MV-4-11 (cell line): ENCODE measurements around the gene SSH2.
"Not testable (repeated sequence)": the region's sequence is repeated elsewhere in the genome, so short reads cannot be mapped to it uniquely, and the experiment has no call there.

ENCODE experiments used
- DNase-seq: peaks from one replicate; lab custom pipeline; 2025; lab: John Stamatoyannopoulos, UW

Gene SSH2

DNA sequence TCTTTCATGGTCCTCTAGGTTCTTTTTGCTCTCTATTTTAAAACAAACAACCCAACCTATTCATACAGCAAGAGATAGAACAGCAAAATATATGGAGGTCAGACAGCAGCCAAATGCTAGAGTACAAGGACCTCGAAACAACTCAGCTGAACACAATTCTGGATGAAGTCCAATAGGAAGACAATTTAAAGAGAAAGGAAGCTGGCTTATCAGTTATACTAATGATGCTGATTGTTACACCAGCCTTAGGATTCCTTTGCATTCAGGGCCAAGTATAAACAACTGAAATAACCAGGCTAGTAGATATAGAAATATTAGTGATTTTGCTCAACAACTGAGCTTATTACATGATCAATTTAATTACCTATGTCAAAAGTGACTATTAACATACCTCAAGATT lies 2.5 kb downstream of the SSH2 start:
- DNase-seq = no peak

DNA sequence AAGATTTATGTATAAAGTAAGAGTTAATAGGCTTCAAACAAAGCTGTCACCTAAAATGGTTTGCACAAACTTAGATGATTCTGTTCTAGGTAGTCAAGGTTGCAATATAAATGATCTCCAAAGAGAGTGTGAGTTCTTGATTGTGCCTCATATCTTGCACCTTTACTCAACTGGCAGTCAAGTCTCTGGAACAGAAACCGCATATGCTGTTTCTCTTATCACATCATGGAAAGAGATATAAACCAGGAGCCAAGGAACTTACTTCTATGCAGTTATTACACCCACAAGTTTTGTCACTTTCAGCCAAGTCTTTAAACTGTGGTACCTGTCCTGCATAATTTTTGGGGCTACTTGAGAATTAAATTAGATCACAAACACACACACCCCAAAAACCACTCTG lies 5.2 kb downstream of the SSH2 start:
- DNase-seq = no peak

- DNase-seq = peak; percentile 64
Observed at GRCh38 chr17:29918922-29919856, 10.8 kb downstream of the SSH2 start.

DNA sequence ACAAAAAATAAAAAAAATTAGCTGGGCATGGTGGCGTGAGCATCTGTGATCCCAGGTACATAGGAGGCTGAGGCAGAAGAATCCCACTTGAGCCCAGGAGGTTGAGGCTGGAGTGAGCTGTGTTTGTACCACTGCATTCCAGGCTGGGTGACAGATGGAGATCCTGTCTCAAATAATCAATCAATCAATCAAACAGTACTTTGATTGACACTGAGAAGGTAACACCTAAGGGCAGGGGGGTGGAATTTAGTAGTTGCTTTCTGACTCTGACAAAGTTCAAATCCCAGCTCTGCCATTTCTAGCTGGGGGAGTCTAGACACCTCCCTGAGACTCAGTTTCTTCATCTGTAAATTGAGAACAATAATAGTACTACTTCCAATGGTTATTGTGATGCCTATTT lies 12.0 kb downstream of the SSH2 start:
- DNase-seq = no peak

- DNase-seq = no peak
Observed at GRCh38 chr17:29914819-29915537, 15.1 kb downstream of the SSH2 start.

DNA sequence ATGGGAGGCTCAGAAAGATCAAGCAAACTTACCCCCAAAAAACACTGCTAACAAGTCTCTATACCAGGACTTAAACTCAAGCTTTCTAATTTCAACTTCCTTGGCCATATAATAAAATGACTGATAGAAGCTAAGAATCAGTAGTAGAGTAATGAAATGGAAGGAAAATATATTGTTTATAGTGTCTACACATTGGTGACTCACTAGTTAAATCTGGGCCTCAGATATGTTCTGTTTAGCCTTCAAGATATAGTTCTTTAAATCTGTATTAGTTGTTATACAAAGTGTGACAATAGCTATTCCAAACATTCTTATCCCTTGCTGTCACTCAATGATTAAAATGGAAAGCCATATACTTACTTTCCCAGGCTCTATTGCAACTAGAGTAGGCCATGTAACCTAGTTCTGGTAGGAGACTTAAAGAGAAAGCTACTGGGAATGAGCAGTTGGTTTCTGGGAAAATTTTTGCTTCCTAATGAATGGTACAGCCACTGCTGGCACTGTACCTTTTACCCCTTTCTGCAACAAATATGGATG lies 18.3 kb downstream of the SSH2 start:
- no peak for DNase-seq

- no peak for DNase-seq
Observed at GRCh38 chr17:29909236-29910003, 20.6 kb downstream of the SSH2 start.

GRCh38 chr17:29906969-29907368 lies 23.1 kb downstream of the SSH2 start:
- DNase-seq = no peak

GRCh38 chr17:29905879-29906167 lies 24.2 kb downstream of the SSH2 start:
- no peak for DNase-seq

- DNase-seq = no peak
Observed at GRCh38 chr17:29905086-29905878, 24.7 kb downstream of the SSH2 start.

DNA sequence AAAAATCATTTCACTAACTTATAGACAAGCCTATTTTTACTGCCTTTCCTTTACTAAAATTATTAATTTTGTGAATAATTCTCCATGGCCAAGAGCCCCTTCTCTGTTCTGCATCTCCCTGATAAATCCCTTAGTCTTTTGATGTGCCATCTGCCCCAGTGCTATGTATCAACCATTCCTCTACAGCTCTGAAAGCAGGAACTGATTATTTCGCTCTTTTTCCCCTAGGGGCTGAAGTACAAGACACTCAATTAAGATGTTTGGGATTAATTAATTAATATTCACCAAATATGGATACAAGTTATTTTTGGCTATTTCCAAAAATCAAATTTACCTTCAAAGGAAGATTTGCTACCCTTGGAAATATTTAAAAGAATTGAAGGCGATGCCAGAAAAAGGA lies 26.6 kb downstream of the SSH2 start:
- DNase-seq = no peak

- DNase-seq = not testable (repeated sequence)
Observed at GRCh38 chr17:29897136-29897535, 32.9 kb downstream of the SSH2 start.

- DNase-seq = no peak
Observed at GRCh38 chr17:29892201-29892600, 37.8 kb downstream of the SSH2 start.

GRCh38 chr17:29891131-29891530 lies 38.9 kb downstream of the SSH2 start:
- DNase-seq = peak; percentile 13

DNA sequence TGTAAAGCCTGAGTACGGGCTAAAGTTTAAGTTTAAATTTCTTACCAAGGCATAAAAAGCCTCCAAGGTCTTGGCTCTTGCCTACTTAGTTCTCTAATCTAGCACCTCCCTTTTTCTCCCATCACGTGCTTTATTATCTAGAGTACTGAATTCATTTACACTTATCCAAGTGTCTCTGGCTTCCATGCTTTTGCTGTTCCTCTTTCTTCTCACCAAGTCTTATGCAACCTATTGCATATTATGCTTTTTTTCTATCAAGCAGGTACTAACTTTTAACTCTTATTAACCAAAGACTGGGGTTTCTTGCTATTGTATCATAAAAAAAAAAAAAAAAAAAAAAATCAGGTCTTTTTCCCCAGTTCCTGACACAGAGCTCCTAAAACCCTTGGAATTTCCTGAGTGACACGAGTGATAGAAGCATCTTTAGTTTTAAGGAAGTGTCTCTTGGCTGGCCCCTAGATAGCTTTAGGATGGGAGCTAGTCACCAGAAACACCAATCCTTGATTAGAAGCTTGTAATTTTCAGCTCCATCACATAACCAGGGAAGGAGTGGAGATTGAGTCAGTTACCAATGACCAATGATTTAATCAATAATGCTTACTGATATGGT lies 44.9 kb downstream of the SSH2 start:
- peak; percentile 86 for DNase-seq

GRCh38 chr17:29883497-29883896 lies 46.5 kb downstream of the SSH2 start:
- DNase-seq = no peak

- DNase-seq = no peak
Observed at GRCh38 chr17:29881256-29881655, 48.8 kb downstream of the SSH2 start.

DNA sequence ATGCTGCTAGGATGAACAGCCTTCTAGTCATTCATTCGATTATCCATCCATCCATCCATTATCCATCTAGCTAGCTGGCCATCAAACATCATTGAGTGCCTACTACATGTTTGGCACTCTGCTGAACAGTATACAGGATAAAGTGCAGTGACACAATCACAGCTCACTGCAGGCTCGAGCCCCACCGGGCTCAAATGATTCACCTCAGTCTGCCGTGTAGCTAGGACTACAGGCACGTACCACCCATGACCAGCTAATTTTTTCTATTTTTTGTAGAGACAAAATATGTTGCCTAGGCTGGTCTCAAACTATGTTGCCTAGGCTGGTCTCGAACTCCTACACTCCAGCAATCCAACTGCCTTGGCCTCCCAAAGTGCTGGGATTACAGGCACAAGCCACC lies 50.0 kb downstream of the SSH2 start:
- no peak for DNase-seq

GRCh38 chr17:29874931-29875596 lies 55.0 kb downstream of the SSH2 start:
- DNase-seq = no peak

- peak; percentile 26 for DNase-seq
Observed at GRCh38 chr17:29874358-29874757, 55.7 kb downstream of the SSH2 start.

DNA sequence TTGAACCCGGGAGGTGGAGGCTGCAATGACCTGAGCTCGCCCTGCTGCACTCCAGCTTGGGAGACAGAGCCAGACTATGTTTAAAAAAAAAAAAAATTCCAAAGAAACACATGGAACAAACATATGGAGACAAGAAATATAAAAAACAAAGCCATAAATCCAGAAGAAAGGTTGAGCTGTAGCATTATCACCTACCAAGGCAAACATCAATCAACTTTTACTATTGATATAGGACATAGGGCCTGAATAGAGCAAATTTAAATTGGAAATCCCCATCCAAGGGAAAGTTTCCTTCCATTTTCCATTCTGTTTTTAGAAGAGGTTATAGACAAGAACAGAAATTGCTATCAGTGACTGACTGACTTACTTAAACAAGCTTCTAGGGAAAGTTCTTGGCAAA lies 56.6 kb downstream of the SSH2 start:
- DNase-seq = no peak
